Adrenal gland (tissue), 12 donors: ENCODE measurements around the gene LHFPL2. TPM values are rescaled to one million over a fixed set of nuclear protein-coding genes. Genes with fewer than 3 reads are reported as not detected.
A peak's percentile ranks its signal among the peaks of the same experiment; 100 is the strongest.

Experiments used
- DNase-seq, 7 donors: peaks; one replicate each; pipeline ENCODE4 v3.0.0-alpha.2; 2019 to 2020
- H3K27ac ChIP-seq, 5 donors: fragments of 200-600 bp; sonication (generic) in 4 of 5; 1 replicate in 3 of 5; 2 replicates in 2 of 5; pipeline versions ENCODE4 v1.5.1 to v1.8.0; 2016 to 2020; ENCODE audit warnings: mild to moderate bottlenecking in 1 of 5
- H3K27me3 ChIP-seq: fragments of 200-600 bp; 2 replicates; pipeline ENCODE4 v1.8.0; 2021
- H3K36me3 ChIP-seq, 2 donors: fragments of 200-600 bp; replicated peaks in 1 of 2; 1 replicate in 1 of 2; 2 replicates in 1 of 2; pipeline versions ENCODE4 v1.5.1 to v1.8.0; 2018 to 2022
- H3K4me1 ChIP-seq, 2 donors: fragments of 200-600 bp; replicated peaks in 1 of 2; 1 replicate in 1 of 2; 2 replicates in 1 of 2; pipeline versions ENCODE4 v1.5.1 to v1.8.0; 2018 to 2021
- H3K4me3 ChIP-seq, 4 donors: fragments of 200-600 bp; sonication (generic) in 3 of 4; one replicate each; pipeline ENCODE4 v1.5.1; 2016 to 2018
- H3K9me3 ChIP-seq, 3 donors: fragments of 200-600 bp; sonication (generic) in 1 of 3; replicated peaks in 1 of 3; 1 replicate in 2 of 3; 2 replicates in 1 of 3; pipeline versions ENCODE4 v1.5.1 to v1.8.0; 2016 to 2021
- CTCF ChIP-seq, 6 experiments: fragments of 450-650 bp in 4 of 6; fragments of 200-600 bp in 2 of 6; sonication (generic) in 1 of 6; IDR thresholded peaks; 1 replicate in 5 of 6; 2 replicates in 1 of 6; pipeline versions ENCODE4 v1.5.1 to v1.8.0; 2016 to 2021; ENCODE audit warnings: antibody characterized with exemption in 6 of 6, mild to moderate bottlenecking in 2 of 6, moderate library complexity in 1 of 6
- POLR2A ChIP-seq, 2 donors: fragments of 450-650 bp; IDR thresholded peaks; one replicate each; pipeline ENCODE4 v1.6.1; 2017; ENCODE audit warnings: antibody characterized with exemption in 2 of 2, mild to moderate bottlenecking in 2 of 2, moderate library complexity in 1 of 2
- WGBS, 4 donors: extraction: QIAGEN DNeasy Blood & Tissue Kit in 2 of 4; methylation state at CpG; one replicate each; pipeline versions ENCODE4 v1.1.5 to v1.1.7; 2013 to 2017; 5-methylcytosine and 5-hydroxymethylcytosine counted together
- intact Hi-C, 2 donors: fragments of 100-400 bp; cut with DNase I; formaldehyde crosslinking; loops; one replicate each; pipeline versions ENCODE4 v1.14.1 to v1.15.0; 2022 to 2023
- polyA plus RNA-seq, 3 donors: library from polyadenylated mRNA; stranded (reverse); fragments of 200-250 nt in 2 of 3; fragments of 350-450 nt in 1 of 3; fragmentation: Illumina TruSeq in 1 of 3; extraction: RNeasy Lipid Tissue Mini Kit (QIAGEN cat#74804) in 1 of 3; gene quantifications; one replicate each; pipeline ENCODE4 v1.2.3, GENCODE V29; 2013 to 2014
- total RNA-seq, 9 donors: library from RNA; depleted of rRNA in 4 of 9; stranded (reverse); fragments of >200 nt in 4 of 9; fragments of 120-200 nt in 1 of 9; fragmentation: NEBNext Ultra II Directional in 1 of 9; extraction: Animal tissue kit (Norgen Biotek cat#: 25700) in 1 of 9; gene quantifications; one replicate each; pipeline versions ENCODE4 v1.1.0 to v1.2.4, GENCODE V29; 2013 to 2023
- donor health status: healthy with polysubstance abuse.
- donor health status: Bipolar disorder and iron deficiency.
- donor health status: DM: yes; HTN: yes; CAD: no.
- donor health status: DM: no; HTN: no; CAD: no.
- donor health status: DM: no; HTN: no; CAD: no.
- donor health status: DM: yes; HTN: yes; CAD: no.

LHFPL2 gene
- total and polyA plus RNA-seq, 12 donors = 8.0 to 68.4 (median 44.9) TPM

- TF ChIP-seq CTCF (IDR thresholded peaks at IDR 0.05) (no peak), POLR2A (IDR thresholded peaks at IDR 0.05) (no peak)
- no peaks in the 10 kb centered on the region for H3K9me3 ChIP-seq
- DNase-seq = no peak
- H3K27ac ChIP-seq = peak overlapping the region in 3 of 5 donors; percentile 12 to 51 (median 46)
- H3K4me3 ChIP-seq = no peak overlapping the region
- no peaks in the 10 kb centered on the region for H3K27me3 ChIP-seq
- peaks cover 27 to 57% of the 10 kb centered on the region in 2 donors for H3K4me1 ChIP-seq
- no peaks in the 10 kb centered on the region for H3K36me3 ChIP-seq
- intact Hi-C loops = no loop called here
Measured at GRCh38 chr5:78588507-78588906, 60.1 kb downstream of the LHFPL2 start.

- TF ChIP-seq POLR2A (IDR thresholded peaks at IDR 0.05) = no peak
- TF ChIP-seq CTCF (IDR thresholded peaks at IDR 0.05) = no peak
- intact Hi-C loops = no loop called here
- peak overlapping the region in 3 of 5 donors; percentile 12 to 51 (median 46) for H3K27ac ChIP-seq
- H3K36me3 ChIP-seq = no peaks in the 10 kb centered on the region
- peaks cover 26 to 51% of the 10 kb centered on the region in 2 donors for H3K4me1 ChIP-seq
- H3K4me3 ChIP-seq = no peak overlapping the region
- no peaks in the 10 kb centered on the region for H3K27me3 ChIP-seq
- DNase-seq = peak in 2 of 7 donors; percentile 34 to 69
- H3K9me3 ChIP-seq = no peaks in the 10 kb centered on the region
- 40 to 58% (median 48%) methylated on average over 3 of the region's 3 CpGs for WGBS, 4 donors
Measured at GRCh38 chr5:78587775-78588291, 60.7 kb downstream of the LHFPL2 start.

GRCh38 chr5:78587081-78587774 is 61.3 kb downstream of the LHFPL2 start:
- H3K4me1 ChIP-seq = peaks cover 26 to 48% of the 10 kb centered on the region in 2 donors
- DNase-seq = peak in 3 of 7 donors; percentile 24 to 61 (median 53)
- no peak for TF ChIP-seq CTCF (IDR thresholded peaks at IDR 0.05)
- TF ChIP-seq POLR2A (IDR thresholded peaks at IDR 0.05) = no peak
- 69 to 75% (median 70%) methylated on average over 4 of the region's 4 CpGs for WGBS, 4 donors
- H3K4me3 ChIP-seq = no peak overlapping the region
- H3K27ac ChIP-seq = peak overlapping the region in 2 of 5 donors; percentile 46 to 51
- no peaks in the 10 kb centered on the region for H3K36me3 ChIP-seq
- no peaks in the 10 kb centered on the region for H3K27me3 ChIP-seq
- no peaks in the 10 kb centered on the region for H3K9me3 ChIP-seq
- intact Hi-C loops = no loop called here

- 78 to 93% (median 83%) methylated on average over 6 of the region's 6 CpGs for WGBS, 4 donors
- Histone ChIP-seq H3K9me3 (no peaks in the 10 kb centered on the region), H3K4me1 (peaks cover 20 to 38% of the 10 kb centered on the region in 2 donors), H3K27me3 (no peaks in the 10 kb centered on the region), H3K27ac (peak overlapping the region in 1 of 5 donors; percentile 47), H3K36me3 (no peaks in the 10 kb centered on the region), H3K4me3 (no peak overlapping the region)
- intact Hi-C loops = no loop called here
- peak in 5 of 7 donors; percentile 41 to 71 (median 56) for DNase-seq
- TF ChIP-seq POLR2A (IDR thresholded peaks at IDR 0.05) (no peak), CTCF (IDR thresholded peaks at IDR 0.05) (no peak)
Measured at GRCh38 chr5:78586251-78586650, 62.3 kb downstream of the LHFPL2 start.
